Measurements from ENCODE around the gene PDE4D.
A peak's percentile ranks its signal among the peaks of the same experiment; 100 is the strongest.

Gene PDE4D

DNA sequence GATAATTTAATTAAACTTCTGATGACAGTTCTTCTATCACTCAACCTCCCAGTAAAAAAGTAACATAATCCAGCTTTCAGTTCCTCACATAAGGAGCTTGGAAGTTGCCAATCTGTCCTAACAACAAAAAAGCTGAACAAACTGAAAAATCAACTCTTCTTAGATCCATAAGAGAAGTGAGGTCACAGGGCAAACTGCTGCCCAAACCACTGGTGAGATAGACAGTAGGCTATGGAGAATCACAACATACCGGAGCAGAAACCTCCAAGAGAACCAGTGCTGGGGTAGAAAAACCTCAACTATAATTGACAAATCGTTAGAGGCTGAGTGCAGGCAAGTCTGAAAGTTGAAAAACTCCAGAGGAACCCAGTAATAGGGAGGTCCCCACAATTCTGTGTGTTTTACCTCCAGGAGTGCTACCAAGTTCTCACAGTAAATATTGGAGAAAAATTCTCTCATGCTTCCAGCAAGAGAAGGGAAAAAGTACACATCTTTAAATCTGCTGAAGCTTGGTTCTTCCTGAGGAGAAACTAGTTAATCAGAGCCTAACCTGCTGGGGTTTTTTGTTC, 300.0 kb downstream of the PDE4D start:
- TF ChIP-seq TAF1 (IDR thresholded peaks at IDR 0.05; ENCODE audit: borderline replicate concordance, low read depth, low read length) (no peak), POLR2AphosphoS5 (IDR thresholded peaks at IDR 0.05; ENCODE audit: low read depth, low read length) (no peak), POLR2A (IDR thresholded peaks at IDR 0.05; ENCODE audit: low read depth, low read length) (no peak)
- no peak for FAIRE-seq
- no peak for DNase-seq (ENCODE audit: insufficient read length)

DNA sequence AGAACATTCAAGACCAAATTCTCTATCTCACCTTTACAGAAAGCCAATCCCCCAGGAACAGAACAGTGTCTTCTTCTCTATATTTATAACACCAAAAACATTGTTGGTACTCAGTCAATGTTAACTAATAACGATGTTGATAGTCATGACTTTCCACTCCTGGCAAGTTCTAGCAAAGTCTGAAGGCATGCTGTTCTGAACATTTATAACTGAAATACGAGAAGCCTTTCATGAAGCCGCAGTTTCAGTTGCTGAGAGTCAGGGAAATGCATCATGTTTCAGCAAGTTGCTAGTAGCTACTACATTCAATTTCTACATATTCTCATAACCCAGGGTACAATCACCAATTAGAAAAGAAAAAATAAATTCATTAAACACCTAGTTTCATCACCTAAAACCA, 301.4 kb downstream of the PDE4D start:
- TF ChIP-seq POLR2A (IDR thresholded peaks at IDR 0.05; ENCODE audit: low read depth, low read length) (no peak), POLR2AphosphoS5 (IDR thresholded peaks at IDR 0.05; ENCODE audit: low read depth, low read length) (no peak), TAF1 (IDR thresholded peaks at IDR 0.05; ENCODE audit: borderline replicate concordance, low read depth, low read length) (no peak)
- FAIRE-seq = no peak
- DNase-seq (ENCODE audit: insufficient read length) = no peak

DNA sequence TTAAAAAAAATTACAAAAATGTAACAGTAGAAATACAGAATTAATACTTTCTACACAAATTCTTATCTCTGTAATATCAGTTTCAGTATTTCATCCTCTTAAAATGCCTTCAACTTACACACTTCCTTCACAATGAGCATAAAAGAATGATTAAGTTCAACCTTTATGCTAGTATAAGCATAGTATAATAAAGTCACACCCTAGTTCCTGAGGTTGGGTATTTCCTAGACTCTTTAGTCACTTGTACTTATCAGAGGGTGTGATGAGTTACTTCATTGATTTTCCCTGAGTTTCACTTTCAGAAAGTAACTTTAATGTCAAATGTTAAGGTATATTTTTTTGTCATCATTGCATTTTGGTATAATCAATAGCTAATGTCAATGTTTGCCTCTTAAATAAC, 302.4 kb downstream of the PDE4D start:
- FAIRE-seq (peak; percentile 33), DNase-seq (ENCODE audit: insufficient read length) (no peak)
- TF ChIP-seq POLR2A (IDR thresholded peaks at IDR 0.05; ENCODE audit: low read depth, low read length) = no peak
- TF ChIP-seq TAF1 (IDR thresholded peaks at IDR 0.05; ENCODE audit: borderline replicate concordance, low read depth, low read length) = no peak
- TF ChIP-seq POLR2AphosphoS5 (IDR thresholded peaks at IDR 0.05; ENCODE audit: low read depth, low read length) = no peak

DNA sequence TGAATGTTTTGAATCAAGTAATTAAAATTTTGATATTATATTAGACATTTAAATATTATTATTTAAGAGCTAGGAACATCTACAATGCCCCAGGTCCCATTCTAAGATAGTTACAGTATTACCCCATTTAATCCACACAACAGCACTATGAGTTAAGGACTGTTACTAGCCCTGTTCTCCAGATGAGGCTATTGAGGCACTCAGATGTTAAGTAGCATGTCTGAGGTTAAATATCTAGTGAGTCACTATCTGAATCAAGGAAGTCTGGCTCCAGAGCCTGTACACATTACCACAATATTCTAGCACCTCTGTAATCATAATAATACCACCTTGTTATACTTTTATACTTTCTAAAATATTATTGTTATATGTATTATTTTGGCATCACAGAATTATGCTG, 304.6 kb downstream of the PDE4D start:
- no peak for FAIRE-seq
- DNase-seq (ENCODE audit: insufficient read length) = no peak
- TF ChIP-seq POLR2AphosphoS5 (IDR thresholded peaks at IDR 0.05; ENCODE audit: low read depth, low read length) = no peak
- no peak for TF ChIP-seq TAF1 (IDR thresholded peaks at IDR 0.05; ENCODE audit: borderline replicate concordance, low read depth, low read length)
- TF ChIP-seq POLR2A (IDR thresholded peaks at IDR 0.05; ENCODE audit: low read depth, low read length) = no peak

DNA sequence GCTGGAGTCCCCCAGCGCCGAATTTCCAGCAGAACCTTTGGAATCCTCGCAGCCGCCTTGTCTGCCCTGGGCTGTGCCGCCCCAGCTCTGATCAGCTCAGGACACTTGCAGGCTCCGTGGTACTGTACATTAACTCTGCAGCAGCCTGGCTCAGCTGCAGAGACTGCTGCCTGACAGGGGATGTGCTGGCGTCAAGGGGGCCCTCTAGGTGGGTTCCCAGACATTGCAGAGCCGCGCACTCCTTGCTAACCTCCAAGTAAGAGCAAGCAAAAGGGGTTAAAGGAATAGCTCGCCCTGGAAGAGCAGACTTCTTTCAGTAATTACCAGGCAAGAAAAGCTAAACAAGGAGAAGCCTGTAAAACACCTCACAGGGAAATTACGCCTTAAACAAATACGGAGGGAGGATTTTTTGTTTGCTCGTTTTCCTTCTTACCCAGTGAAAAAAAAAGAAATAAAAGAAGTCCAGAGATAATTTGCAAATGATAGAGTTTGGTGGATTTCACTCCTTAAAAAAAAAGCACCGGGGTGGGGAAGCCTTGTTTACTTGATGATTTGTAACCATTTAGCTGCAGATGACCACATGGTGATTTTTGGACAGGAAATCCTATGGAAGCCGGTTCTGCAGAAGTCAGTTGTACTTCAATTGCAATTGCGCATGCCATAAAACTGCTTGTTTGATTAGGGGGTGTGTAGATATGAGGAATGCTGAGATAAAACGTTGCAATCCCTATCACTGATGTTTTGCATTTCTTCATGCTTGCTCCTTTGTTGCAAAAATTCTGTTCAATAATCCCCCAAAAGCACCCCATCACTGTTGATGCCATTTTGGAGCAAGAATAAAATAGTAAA, 305.8 kb downstream of the PDE4D start:
- DNase-seq (ENCODE audit: insufficient read length) (no peak), FAIRE-seq (no peak)

DNA sequence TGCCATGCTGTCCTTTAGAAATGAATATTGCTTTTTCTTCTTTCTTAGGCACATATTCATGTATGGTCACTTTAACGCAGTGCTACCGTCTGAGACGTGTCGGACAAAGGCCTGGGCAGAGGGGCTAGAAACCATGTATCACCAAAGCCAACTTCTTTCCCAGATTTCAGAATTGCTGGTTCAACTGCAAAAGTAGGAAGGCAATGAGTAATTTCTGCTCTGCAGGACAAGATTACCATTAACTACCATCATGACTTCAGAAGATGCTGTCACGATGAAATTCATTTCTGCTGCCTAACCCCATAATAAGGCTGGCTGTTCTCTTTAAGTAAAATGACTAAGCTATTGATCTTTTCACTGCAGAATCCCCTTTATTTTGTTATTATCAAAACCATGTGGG, 306.7 kb downstream of the PDE4D start:
- DNase-seq (ENCODE audit: insufficient read length) = no peak
- TF ChIP-seq POLR2AphosphoS5 (IDR thresholded peaks at IDR 0.05; ENCODE audit: low read depth, low read length) (no peak), TAF1 (IDR thresholded peaks at IDR 0.05; ENCODE audit: borderline replicate concordance, low read depth, low read length) (no peak), POLR2A (IDR thresholded peaks at IDR 0.05; ENCODE audit: low read depth, low read length) (no peak)
- FAIRE-seq = no peak

More for the DNA sequence above, 305.8 kb downstream of the PDE4D start:
- TF ChIP-seq POLR2AphosphoS5 (IDR thresholded peaks at IDR 0.05; ENCODE audit: low read depth, low read length) (no peak), POLR2A (IDR thresholded peaks at IDR 0.05; ENCODE audit: low read depth, low read length) (no peak), TAF1 (IDR thresholded peaks at IDR 0.05; ENCODE audit: borderline replicate concordance, low read depth, low read length) (no peak)

DNA sequence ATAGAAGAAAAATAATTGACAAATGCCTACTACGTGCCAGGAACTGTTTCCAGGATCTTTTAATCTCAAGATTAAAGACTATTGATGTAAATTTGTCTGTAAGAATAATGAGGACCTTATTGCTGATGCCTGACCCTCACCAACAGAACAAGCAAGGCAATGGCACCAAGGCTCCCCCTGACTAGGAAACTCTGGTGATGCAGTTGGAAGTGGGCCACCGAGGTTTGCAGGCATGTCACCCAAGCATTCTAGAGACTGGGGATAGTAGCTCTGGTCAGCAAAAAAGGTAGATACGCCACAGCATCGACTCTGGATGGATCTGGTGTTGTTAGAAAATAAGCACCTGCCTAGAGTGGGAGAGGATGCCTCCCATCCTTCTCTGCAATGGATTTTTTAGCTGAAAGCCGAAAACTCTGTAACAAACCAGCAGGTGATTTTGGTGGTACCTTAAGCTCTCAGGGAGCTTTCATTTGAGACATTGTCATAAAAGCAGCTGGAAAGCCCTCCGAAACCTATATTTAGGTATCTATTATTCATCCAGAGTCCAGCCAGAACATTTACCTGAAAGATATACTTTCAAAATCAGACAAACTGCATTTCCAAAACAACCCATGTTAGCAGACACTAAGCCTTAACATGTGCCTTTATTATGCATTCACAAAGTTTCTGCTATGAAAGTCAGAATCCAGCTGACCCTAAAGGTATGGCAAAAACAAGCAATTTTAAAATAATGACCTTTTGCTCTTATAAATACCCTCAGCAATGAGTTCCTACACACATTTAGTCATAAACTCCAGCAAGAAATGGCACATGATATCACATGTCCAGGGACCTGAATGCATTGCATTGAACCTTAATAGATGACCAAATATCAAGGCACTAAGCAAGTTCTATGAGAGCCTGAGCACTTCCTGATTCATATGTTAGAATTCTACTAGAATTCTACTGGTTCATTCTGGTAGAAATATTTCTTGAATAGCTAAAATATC, 308.4 kb downstream of the PDE4D start:
- DNase-seq (ENCODE audit: insufficient read length) (no peak), FAIRE-seq (no peak)
- TF ChIP-seq POLR2A (IDR thresholded peaks at IDR 0.05; ENCODE audit: low read depth, low read length) (no peak), TAF1 (IDR thresholded peaks at IDR 0.05; ENCODE audit: borderline replicate concordance, low read depth, low read length) (no peak), POLR2AphosphoS5 (IDR thresholded peaks at IDR 0.05; ENCODE audit: low read depth, low read length) (no peak)

DNA sequence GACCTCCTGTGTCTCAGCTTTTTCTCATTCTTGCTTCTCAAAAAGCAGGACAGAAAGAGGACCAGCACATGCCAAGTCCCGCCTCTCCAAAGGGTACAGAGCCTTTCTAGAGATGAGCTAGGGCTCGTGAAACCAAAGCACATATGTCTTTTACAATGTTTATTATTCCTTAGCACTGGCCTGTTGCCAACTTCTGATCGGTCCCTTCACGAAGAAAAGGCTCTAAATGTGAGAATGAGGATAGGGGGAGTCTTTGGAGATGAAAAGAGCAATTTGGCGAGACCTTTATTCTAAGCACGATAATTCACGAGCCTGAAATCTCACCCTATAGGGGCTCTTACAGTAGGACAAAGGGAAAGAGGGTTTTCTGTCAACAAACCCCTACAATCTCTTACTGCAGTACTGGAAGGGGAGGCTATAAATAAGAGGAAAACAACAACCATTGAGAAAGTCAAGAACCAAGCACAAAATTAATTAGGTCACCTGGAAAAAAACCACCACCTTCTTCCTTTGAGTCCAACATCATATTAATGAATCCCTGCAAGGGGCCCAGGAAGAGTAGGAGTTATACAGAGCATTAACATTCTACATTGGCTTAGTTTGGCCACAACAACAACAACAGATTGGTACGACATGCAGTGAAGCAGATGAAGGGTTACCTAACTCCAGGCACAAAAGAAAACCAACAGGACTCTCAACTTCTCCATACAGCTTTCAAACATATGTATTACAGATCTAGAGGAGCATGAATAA, 309.5 kb downstream of the PDE4D start:
- TF ChIP-seq POLR2A (IDR thresholded peaks at IDR 0.05; ENCODE audit: low read depth, low read length) (no peak), TAF1 (IDR thresholded peaks at IDR 0.05; ENCODE audit: borderline replicate concordance, low read depth, low read length) (no peak), POLR2AphosphoS5 (IDR thresholded peaks at IDR 0.05; ENCODE audit: low read depth, low read length) (no peak)
- DNase-seq (ENCODE audit: insufficient read length) (no peak), FAIRE-seq (no peak)

DNA sequence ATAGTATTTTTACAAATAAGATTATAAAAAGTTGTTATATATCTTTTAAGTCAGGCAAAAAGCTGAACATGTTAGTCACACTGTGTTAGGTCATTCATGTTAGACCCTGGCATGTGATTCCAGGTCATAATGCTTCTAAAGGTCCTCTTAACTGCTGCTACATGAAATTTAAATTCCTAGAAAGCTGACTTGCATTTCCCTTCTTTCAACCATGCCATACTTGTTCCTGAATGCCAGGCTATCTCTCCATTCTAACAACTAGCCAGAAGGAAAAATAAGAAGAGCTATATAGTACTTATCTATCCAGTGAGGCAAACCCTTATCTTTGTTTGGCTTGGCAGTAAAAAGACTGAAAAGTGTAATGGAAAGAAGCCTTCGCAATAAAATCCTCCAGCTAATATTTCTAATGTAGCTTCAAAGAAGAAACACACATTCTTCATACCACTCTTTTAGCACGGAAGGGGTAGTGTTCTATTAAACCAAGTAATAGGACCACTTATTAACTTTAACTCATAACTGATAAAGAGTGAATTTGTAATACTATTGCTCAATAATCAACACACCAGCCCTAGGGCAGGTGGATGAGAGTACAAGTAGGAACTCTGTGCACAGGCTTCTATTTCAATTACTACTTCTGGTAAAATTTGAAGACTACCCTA, 310.2 kb downstream of the PDE4D start:
- FAIRE-seq = no peak

DNA sequence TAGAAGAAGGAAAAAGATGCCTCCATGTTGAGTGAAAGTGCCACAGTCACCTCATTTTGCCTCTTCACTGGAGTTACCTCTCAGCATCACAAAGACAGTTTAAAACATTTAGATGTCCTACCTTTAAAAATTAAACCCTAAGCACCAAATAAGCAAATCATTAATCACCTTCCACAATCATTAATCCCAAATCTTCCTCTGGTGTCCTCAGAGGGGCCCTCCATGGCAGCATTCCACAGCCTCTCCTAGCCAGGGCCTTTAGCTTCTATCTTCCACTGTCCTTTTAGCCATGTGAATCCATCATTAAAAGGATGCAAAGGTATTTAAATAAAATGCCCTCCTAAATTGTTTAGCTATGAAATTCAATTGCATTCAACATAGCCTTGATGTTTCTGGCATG, 310.8 kb downstream of the PDE4D start:
- no peak for TF ChIP-seq POLR2A (IDR thresholded peaks at IDR 0.05; ENCODE audit: low read depth, low read length)
- TF ChIP-seq POLR2AphosphoS5 (IDR thresholded peaks at IDR 0.05; ENCODE audit: low read depth, low read length) = no peak
- TF ChIP-seq TAF1 (IDR thresholded peaks at IDR 0.05; ENCODE audit: borderline replicate concordance, low read depth, low read length) = no peak
- DNase-seq (ENCODE audit: insufficient read length) (no peak), FAIRE-seq (no peak)

More for the DNA sequence above, 310.2 kb downstream of the PDE4D start:
- TF ChIP-seq POLR2A (IDR thresholded peaks at IDR 0.05; ENCODE audit: low read depth, low read length) = no peak
- TF ChIP-seq TAF1 (IDR thresholded peaks at IDR 0.05; ENCODE audit: borderline replicate concordance, low read depth, low read length) = no peak
- TF ChIP-seq POLR2AphosphoS5 (IDR thresholded peaks at IDR 0.05; ENCODE audit: low read depth, low read length) = no peak
- no peak for DNase-seq (ENCODE audit: insufficient read length)
